SK-N-SH (cell line): Measurements from ENCODE around the gene PRRC2B. TPM values are rescaled to one million over a fixed set of nuclear protein-coding genes. Genes with fewer than 3 reads are reported as not detected.

Source experiments
- CTCF ChIA-PET: fragments of 300-600, 350-600 bp; formaldehyde crosslinking; extraction: SDS; loops from one replicate; lab custom pipeline; 2021; lab: Yijun Ruan, JAX
- POLR2A ChIA-PET: fragments of 350-600 bp; sonication (Branson Sonifier 250); formaldehyde crosslinking; extraction: SDS; loops from one replicate; lab custom pipeline; 2020; ENCODE audit warnings: antibody characterized with exemption, inconsistent platforms; lab: Yijun Ruan, JAX
- DNase-seq: peaks from one replicate; pipeline ENCODE4 v3.0.0; 2012
- H2AFZ ChIP-seq: fragments of 200-600 bp; sonication (generic); 2 replicates; pipeline ENCODE4 v1.8.1; 2016; ENCODE audit warnings: antibody characterized with exemption, mild to moderate bottlenecking, low read depth
- H3F3A ChIP-seq: fragments of 200-600 bp; sonication (generic); replicated peaks from 2 replicates; pipeline ENCODE3; 2016; ENCODE audit warnings: antibody characterized with exemption, mild to moderate bottlenecking; ENCODE audit not compliant: insufficient read depth
- H3K27ac ChIP-seq, 2 experiments: fragments of 200-500 bp in 1 of 2; fragments of 200-600 bp in 1 of 2; sonication (Bioruptor generic) in 1 of 2; sonication (generic), shearing (Covaris generic) in 1 of 2; 2 replicates each; pipeline versions ENCODE4 v1.5.1 to v1.6.1; 2014 to 2016; ENCODE audit warnings: low read depth in 2 of 2, inconsistent platforms in 1 of 2, low read length in 1 of 2, mild to moderate bottlenecking in 1 of 2, mixed read lengths in 1 of 2
- H3K27me3 ChIP-seq: fragments of 200-600 bp; sonication (generic), shearing (Covaris generic); 2 replicates; pipeline ENCODE4 v1.6.1; 2016; ENCODE audit warnings: mixed run types; ENCODE audit not compliant: insufficient read depth
- H3K36me3 ChIP-seq, 2 experiments: fragments of 200-500 bp in 1 of 2; fragments of 200-600 bp in 1 of 2; sonication (Bioruptor generic) in 1 of 2; sonication (generic) in 1 of 2; replicated peaks in 1 of 2; 2 replicates each; pipeline versions ENCODE3 to v1.5.1; 2014 to 2016; ENCODE audit warnings: low read length in 1 of 2, mild to moderate bottlenecking in 1 of 2; ENCODE audit not compliant: insufficient read depth in 2 of 2, control insufficient read depth in 1 of 2
- H3K4me1 ChIP-seq, 2 experiments: fragments of 200-500 bp in 1 of 2; fragments of 200-600 bp in 1 of 2; sonication (Bioruptor generic) in 1 of 2; sonication (generic), shearing (Covaris generic) in 1 of 2; 2 replicates each; pipeline versions ENCODE4 v1.5.1 to v1.6.1; 2014 to 2016; ENCODE audit warnings: low read depth in 1 of 2, low read length in 1 of 2, mixed run types in 1 of 2; ENCODE audit not compliant: insufficient read depth in 2 of 2, control insufficient read depth in 1 of 2
- H3K4me2 ChIP-seq: fragments of 200-600 bp; sonication (generic), shearing (Covaris generic); 2 replicates; pipeline ENCODE4 v1.6.1; 2017; ENCODE audit warnings: mixed run types
- H3K4me3 ChIP-seq, 2 experiments: fragments of 200-500 bp in 1 of 2; fragments of 200-600 bp in 1 of 2; sonication (Bioruptor generic) in 1 of 2; sonication (generic), shearing (Covaris generic) in 1 of 2; 2 replicates each; pipeline versions ENCODE4 v1.5.1 to v1.8.1; 2014 to 2016; ENCODE audit warnings: low read depth in 2 of 2, inconsistent platforms in 1 of 2, low read length in 1 of 2, mild to moderate bottlenecking in 1 of 2, mixed read lengths in 1 of 2, moderate library complexity in 1 of 2
- H3K79me2 ChIP-seq: fragments of 200-600 bp; sonication (generic); 2 replicates; pipeline ENCODE4 v1.8.1; 2017; ENCODE audit warnings: mild to moderate bottlenecking; ENCODE audit not compliant: insufficient read depth
- H3K9ac ChIP-seq: fragments of 200-600 bp; sonication (generic); 2 replicates; pipeline ENCODE4 v1.6.1; 2017; ENCODE audit warnings: mixed run types
- H3K9me2 ChIP-seq: fragments of 200-600 bp; sonication (generic); 2 replicates; pipeline ENCODE4 v1.6.1; 2017; ENCODE audit warnings: mixed run types
- H3K9me3 ChIP-seq: fragments of 200-600 bp; sonication (generic); 2 replicates; pipeline ENCODE4 v1.6.1; 2017; ENCODE audit warnings: mixed run types, mild to moderate bottlenecking, moderate library complexity
- H4K20me1 ChIP-seq: fragments of 200-600 bp; sonication (generic); 2 replicates; pipeline ENCODE4 v1.6.1; 2017; ENCODE audit warnings: mild to moderate bottlenecking, mixed run types; ENCODE audit not compliant: insufficient read depth
- ELF1 ChIP-seq: IDR thresholded peaks from 2 replicates; pipeline ENCODE4 v1.4.0; 2012
- EP300 ChIP-seq, 2 experiments: IDR thresholded peaks; 2 replicates each; pipeline versions ENCODE4 v1.4.0 to v1.6.1; 2012; ENCODE audit warnings: borderline replicate concordance in 1 of 2, low read depth in 1 of 2, low read length in 1 of 2
- EZH2phosphoT487 ChIP-seq: fragments of 200-600 bp; sonication (generic); IDR thresholded peaks from 2 replicates; pipeline ENCODE4 v1.6.1; 2017; ENCODE audit warnings: low read depth, mixed run types, mild to moderate bottlenecking, antibody characterized with exemption, moderate library complexity, borderline replicate concordance
- FOSL2 ChIP-seq: IDR thresholded peaks from 2 replicates; pipeline ENCODE4 v1.4.0; 2012; ENCODE audit warnings: low read depth, mild to moderate bottlenecking, moderate library complexity, borderline replicate concordance
- GABPA ChIP-seq: IDR thresholded peaks from 2 replicates; pipeline ENCODE4 v1.4.0; 2012; ENCODE audit warnings: low read depth, mild to moderate bottlenecking
- GATA2 ChIP-seq: sonication (generic); formaldehyde crosslinking; IDR thresholded peaks from 2 replicates; pipeline ENCODE4 v1.5.0; 2020; ENCODE audit warnings: mild to moderate bottlenecking, missing genetic modification reagents
- MAX ChIP-seq: IDR thresholded peaks from 2 replicates; pipeline ENCODE4 v1.4.0; 2012; ENCODE audit warnings: low read depth
- MEF2A ChIP-seq: IDR thresholded peaks from 2 replicates; pipeline ENCODE4 v1.4.0; 2012; ENCODE audit warnings: low read depth, borderline replicate concordance
- PBX3 ChIP-seq: IDR thresholded peaks from 2 replicates; pipeline ENCODE4; 2012
- RAD21 ChIP-seq: IDR thresholded peaks from 2 replicates; pipeline ENCODE4 v1.6.1; 2012; ENCODE audit warnings: mild to moderate bottlenecking, low read length
- RCOR1 ChIP-seq: fragments of 150-350 bp; IDR thresholded peaks from 2 replicates; pipeline ENCODE4 v1.6.1; 2017; ENCODE audit warnings: antibody characterized with exemption, low read length
- RXRA ChIP-seq: IDR thresholded peaks from 2 replicates; pipeline ENCODE4 v1.4.0; 2012; ENCODE audit warnings: low read depth, mild to moderate bottlenecking, borderline replicate concordance
- SIN3A ChIP-seq: IDR thresholded peaks from 2 replicates; pipeline ENCODE4 v1.6.1; 2012; ENCODE audit warnings: low read depth, mild to moderate bottlenecking, low read length, moderate library complexity, borderline replicate concordance
- SMC3 ChIP-seq: IDR thresholded peaks from 2 replicates; pipeline ENCODE4 v1.6.1; 2012; ENCODE audit warnings: low read depth, low read length, improper control_type of control experiment
- TCF12 ChIP-seq: IDR thresholded peaks from 2 replicates; pipeline ENCODE4 v1.4.0; 2012
- TEAD4 ChIP-seq: IDR thresholded peaks from 2 replicates; pipeline ENCODE4 v1.4.0; 2012; ENCODE audit warnings: mild to moderate bottlenecking, borderline replicate concordance; ENCODE audit not compliant: insufficient read depth
- USF2 ChIP-seq: fragments of 150-350 bp; IDR thresholded peaks from 2 replicates; pipeline ENCODE4 v1.6.1; 2017; ENCODE audit warnings: antibody characterized with exemption, low read length, low read depth, borderline replicate concordance
- WGBS: methylation state at CpG from one replicate; pipeline ENCODE4 v1.1.6; 2017; ENCODE audit warnings: low lambda C conversion rate; 5-methylcytosine and 5-hydroxymethylcytosine counted together
- polyA plus RNA-seq, 3 experiments: library from polyadenylated mRNA; depleted of rRNA; stranded (reverse); fragments of >200 nt; gene quantifications; 2 replicates each; pipeline ENCODE4 v1.2.3, GENCODE V29; 2012
- TF ChIP-seq, protein P1 (sequence below): fragments of 150-350 bp; IDR thresholded peaks from 2 replicates; pipeline ENCODE4 v1.6.1; 2016; ENCODE audit warnings: mild to moderate bottlenecking, low read depth, low read length
- TF ChIP-seq, protein P2 (sequence below): fragments of 200-600 bp; sonication (generic); IDR thresholded peaks from 2 replicates; pipeline ENCODE4 v1.6.1; 2017; ENCODE audit warnings: antibody characterized with exemption, mild to moderate bottlenecking, moderate library complexity
- TF ChIP-seq, protein P3 (sequence below): IDR thresholded peaks from 2 replicates; pipeline ENCODE4 v1.6.1; 2012; ENCODE audit warnings: mild to moderate bottlenecking, low read depth, low read length, moderate library complexity

Gene PRRC2B
- polyA plus RNA-seq, 1 of the 3 experiments (the other 2 are of a cell fraction) = 26.3 TPM

- Histone ChIP-seq H3K9me3 (no peaks in the 10 kb centered on the region), H3K27me3 (no peaks in the 10 kb centered on the region), H3K9ac (no peak overlapping the region), H3F3A (peaks cover 16% of the 10 kb centered on the region), H2AFZ (no peak overlapping the region), H3K36me3 (peaks cover 57 to 76% of the 10 kb centered on the region in 2 experiments), H3K9me2 (no peaks in the 10 kb centered on the region), H4K20me1 (peaks cover 57% of the 10 kb centered on the region), H3K79me2 (peaks cover 88% of the 10 kb centered on the region), H3K27ac (no peak overlapping the region), H3K4me2 (no peak overlapping the region), H3K4me3 (no peak overlapping the region), H3K4me1 (no peaks in the 10 kb centered on the region; a peak in 1 of 4 replicates)
- ChIA-PET POLR2A (interaction anchor here (0.6 kb wide), 1 partner anchor 42 kb away, joined by 3 read pairs; no protein-coding TSS in a partner anchor), CTCF (interaction anchor here (0.8 to 2.0 kb wide), 5 partner anchors 8 to 308 kb away, joined by 3 to 6 read pairs (median 3); no protein-coding TSS in a partner anchor)
- no peak for DNase-seq
- no peak for TF ChIP-seq GATA2 (CRISPR knock-in tag)
- no peak for TF ChIP-seq ELF1
- TF ChIP-seq EZH2phosphoT487 = no peak
- no peak for TF ChIP-seq USF2
- no peak for TF ChIP-seq RAD21
- TF ChIP-seq, protein P1, sequence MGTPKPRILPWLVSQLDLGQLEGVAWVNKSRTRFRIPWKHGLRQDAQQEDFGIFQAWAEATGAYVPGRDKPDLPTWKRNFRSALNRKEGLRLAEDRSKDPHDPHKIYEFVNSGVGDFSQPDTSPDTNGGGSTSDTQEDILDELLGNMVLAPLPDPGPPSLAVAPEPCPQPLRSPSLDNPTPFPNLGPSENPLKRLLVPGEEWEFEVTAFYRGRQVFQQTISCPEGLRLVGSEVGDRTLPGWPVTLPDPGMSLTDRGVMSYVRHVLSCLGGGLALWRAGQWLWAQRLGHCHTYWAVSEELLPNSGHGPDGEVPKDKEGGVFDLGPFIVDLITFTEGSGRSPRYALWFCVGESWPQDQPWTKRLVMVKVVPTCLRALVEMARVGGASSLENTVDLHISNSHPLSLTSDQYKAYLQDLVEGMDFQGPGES = no peak
- no peak for TF ChIP-seq RXRA
- TF ChIP-seq FOSL2 = no peak
- TF ChIP-seq MAX = no peak
- TF ChIP-seq, protein P2, sequence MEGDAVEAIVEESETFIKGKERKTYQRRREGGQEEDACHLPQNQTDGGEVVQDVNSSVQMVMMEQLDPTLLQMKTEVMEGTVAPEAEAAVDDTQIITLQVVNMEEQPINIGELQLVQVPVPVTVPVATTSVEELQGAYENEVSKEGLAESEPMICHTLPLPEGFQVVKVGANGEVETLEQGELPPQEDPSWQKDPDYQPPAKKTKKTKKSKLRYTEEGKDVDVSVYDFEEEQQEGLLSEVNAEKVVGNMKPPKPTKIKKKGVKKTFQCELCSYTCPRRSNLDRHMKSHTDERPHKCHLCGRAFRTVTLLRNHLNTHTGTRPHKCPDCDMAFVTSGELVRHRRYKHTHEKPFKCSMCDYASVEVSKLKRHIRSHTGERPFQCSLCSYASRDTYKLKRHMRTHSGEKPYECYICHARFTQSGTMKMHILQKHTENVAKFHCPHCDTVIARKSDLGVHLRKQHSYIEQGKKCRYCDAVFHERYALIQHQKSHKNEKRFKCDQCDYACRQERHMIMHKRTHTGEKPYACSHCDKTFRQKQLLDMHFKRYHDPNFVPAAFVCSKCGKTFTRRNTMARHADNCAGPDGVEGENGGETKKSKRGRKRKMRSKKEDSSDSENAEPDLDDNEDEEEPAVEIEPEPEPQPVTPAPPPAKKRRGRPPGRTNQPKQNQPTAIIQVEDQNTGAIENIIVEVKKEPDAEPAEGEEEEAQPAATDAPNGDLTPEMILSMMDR = no peak
- no peak for TF ChIP-seq GABPA
- TF ChIP-seq RCOR1 = no peak
- no peak for TF ChIP-seq TEAD4
- TF ChIP-seq SMC3 = no peak
- no peak for TF ChIP-seq PBX3
- no peak for TF ChIP-seq SIN3A
- TF ChIP-seq MEF2A = no peak
- TF ChIP-seq, protein P3, sequence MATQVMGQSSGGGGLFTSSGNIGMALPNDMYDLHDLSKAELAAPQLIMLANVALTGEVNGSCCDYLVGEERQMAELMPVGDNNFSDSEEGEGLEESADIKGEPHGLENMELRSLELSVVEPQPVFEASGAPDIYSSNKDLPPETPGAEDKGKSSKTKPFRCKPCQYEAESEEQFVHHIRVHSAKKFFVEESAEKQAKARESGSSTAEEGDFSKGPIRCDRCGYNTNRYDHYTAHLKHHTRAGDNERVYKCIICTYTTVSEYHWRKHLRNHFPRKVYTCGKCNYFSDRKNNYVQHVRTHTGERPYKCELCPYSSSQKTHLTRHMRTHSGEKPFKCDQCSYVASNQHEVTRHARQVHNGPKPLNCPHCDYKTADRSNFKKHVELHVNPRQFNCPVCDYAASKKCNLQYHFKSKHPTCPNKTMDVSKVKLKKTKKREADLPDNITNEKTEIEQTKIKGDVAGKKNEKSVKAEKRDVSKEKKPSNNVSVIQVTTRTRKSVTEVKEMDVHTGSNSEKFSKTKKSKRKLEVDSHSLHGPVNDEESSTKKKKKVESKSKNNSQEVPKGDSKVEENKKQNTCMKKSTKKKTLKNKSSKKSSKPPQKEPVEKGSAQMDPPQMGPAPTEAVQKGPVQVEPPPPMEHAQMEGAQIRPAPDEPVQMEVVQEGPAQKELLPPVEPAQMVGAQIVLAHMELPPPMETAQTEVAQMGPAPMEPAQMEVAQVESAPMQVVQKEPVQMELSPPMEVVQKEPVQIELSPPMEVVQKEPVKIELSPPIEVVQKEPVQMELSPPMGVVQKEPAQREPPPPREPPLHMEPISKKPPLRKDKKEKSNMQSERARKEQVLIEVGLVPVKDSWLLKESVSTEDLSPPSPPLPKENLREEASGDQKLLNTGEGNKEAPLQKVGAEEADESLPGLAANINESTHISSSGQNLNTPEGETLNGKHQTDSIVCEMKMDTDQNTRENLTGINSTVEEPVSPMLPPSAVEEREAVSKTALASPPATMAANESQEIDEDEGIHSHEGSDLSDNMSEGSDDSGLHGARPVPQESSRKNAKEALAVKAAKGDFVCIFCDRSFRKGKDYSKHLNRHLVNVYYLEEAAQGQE = no peak
- TF ChIP-seq TCF12 = no peak
- TF ChIP-seq EP300 (IDR thresholded peaks at IDR 0.05; ENCODE audit: borderline replicate concordance in 1 of 2, low read depth in 1 of 2, low read length in 1 of 2) = no peak
- 94% methylated on average over 4 of the region's 4 CpGs for WGBS
These were observed 45.3 kb downstream of the PRRC2B start for GRCh38 chr9:131439224-131439623.
